ENCODE results near the gene PRSS2.

The PRSS2 gene

DNA sequence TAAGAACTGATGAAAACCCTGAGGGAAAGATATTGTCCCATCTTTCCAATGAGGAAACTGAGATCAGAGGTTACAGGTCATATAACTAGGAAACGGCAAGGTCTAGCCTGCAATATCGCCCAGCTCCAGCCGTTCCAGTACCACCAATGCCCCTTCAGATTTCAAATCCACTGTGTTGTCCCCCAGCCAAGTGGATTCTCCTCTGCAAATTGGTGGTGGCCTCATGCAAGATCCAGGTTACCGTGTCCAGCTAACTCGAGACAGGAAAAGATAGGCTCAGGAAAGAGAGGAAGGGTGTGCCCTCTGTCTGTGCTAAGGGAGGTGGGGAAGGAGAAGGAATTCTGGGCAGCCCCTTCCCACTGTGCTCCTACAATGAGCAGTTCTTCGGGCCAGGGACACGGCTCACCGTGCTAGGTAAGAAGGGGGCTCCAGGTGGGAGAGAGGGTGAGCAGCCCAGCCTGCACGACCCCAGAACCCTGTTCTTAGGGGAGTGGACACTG, 25.3 kb downstream of the PRSS2 start:
- TF ChIP-seq CTCF (IDR thresholded peaks at IDR 0.05; ENCODE audit: low read depth, low read length), result no peak
- DNase-seq (ENCODE audit: extremely low read depth, low read depth), result no peak

GRCh38 chr7:142796501-142797390, 26.0 kb downstream of the PRSS2 start:
- TF ChIP-seq CTCF (IDR thresholded peaks at IDR 0.05; ENCODE audit: low read depth, low read length), result no peak
- no peak for DNase-seq (ENCODE audit: extremely low read depth, low read depth)

GRCh38 chr7:142797391-142798377, 26.9 kb downstream of the PRSS2 start:
- TF ChIP-seq CTCF (IDR thresholded peaks at IDR 0.05; ENCODE audit: low read depth, low read length), result no peak
- DNase-seq (ENCODE audit: extremely low read depth, low read depth), result no peak

DNA sequence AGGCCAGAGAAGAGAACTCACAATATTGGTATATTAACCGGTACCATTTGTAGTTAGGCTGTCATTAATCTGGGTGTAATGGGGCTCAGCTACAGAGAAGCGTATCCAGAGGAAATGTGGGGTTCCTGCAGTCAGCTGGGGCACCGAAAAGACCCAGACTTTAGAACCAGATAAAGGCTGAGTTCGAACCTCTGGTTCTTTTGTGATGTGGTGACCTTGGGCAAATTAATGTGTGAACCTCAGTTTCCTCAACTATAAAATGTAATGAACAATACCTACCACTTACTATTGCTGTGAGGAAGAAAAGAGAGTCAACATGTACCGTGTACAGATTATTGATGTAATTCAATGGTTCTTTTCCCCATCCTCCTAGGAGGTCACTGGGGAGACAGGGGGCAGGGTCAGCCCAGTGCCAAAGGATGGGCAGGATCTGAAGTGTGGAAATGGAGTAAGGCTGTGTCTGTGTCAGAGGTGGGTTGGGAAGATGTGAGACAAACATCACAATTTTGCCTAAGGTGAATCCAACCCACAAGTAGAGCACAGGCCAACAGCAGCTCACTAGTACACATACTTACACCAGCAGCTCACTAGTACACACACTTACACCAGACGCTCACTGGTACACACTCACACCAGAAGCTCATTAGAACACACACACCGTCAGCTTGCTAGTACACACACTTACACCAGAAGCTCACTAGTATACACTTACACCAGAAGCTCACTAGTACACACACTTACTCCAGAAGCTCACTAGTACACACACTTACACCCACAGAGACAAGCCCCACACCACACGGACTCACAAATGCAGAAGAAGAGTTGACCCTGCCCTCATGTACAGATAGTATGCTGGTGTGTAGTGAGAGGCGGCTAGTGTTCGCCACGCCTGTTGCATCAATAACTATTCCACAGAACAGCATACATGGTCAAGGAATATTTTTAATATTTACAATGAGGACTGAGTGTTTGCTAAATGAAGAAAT, 28.0 kb downstream of the PRSS2 start:
- DNase-seq (ENCODE audit: extremely low read depth, low read depth), result no peak
- no peak for TF ChIP-seq CTCF (IDR thresholded peaks at IDR 0.05; ENCODE audit: low read depth, low read length)

- no peak for DNase-seq (ENCODE audit: extremely low read depth, low read depth)
- TF ChIP-seq CTCF (IDR thresholded peaks at IDR 0.05; ENCODE audit: low read depth, low read length), result no peak
These were observed 28.7 kb downstream of the PRSS2 start for GRCh38 chr7:142799437-142799835.

DNA sequence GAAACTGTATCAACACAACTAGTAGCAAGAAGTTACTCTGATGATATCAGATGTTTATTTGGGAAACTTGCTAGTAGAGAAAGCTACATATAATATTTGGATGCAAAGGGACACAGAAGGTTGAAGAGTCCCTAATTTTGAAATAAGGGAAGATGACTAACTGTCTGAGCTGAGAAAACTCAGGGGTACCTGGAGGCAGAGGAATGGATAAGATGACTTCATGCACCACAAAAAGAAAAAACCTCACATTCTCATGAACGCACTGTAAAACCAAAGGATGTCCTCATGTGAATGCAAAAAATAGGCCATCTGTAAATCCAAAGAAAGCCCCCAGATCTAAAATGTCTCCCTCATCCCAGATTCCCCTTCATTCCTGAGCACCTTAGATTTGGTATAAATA, 29.3 kb downstream of the PRSS2 start:
- TF ChIP-seq CTCF (IDR thresholded peaks at IDR 0.05; ENCODE audit: low read depth, low read length), result no peak
- DNase-seq (ENCODE audit: extremely low read depth, low read depth), result no peak

Data from AG09319 (cell line).